H9 (cell line): Measurements from ENCODE around the gene ARNT2. TPM values are rescaled to one million over a fixed set of nuclear protein-coding genes. Genes with fewer than 3 reads are reported as not detected.

Experiments used
- DNase-seq: peaks from one replicate; pipeline ENCODE4 v3.0.0-alpha.2; 2017
- H2AFZ ChIP-seq: one replicate; pipeline ENCODE4 v1.6.1; 2013; ENCODE audit warnings: mild to moderate bottlenecking, low read length, control low read depth, moderate library complexity
- H2AK5ac ChIP-seq: 2 replicates; pipeline ENCODE4 v1.6.1; 2013; ENCODE audit warnings: low read length, control low read depth, mixed read lengths; ENCODE audit not compliant: insufficient read length
- H2BK120ac ChIP-seq: one replicate; pipeline ENCODE4 v1.6.1; 2013; ENCODE audit warnings: low read depth, mild to moderate bottlenecking, low read length, control low read depth, inconsistent platforms; ENCODE audit not compliant: poor library complexity, severe bottlenecking
- H2BK12ac ChIP-seq: 2 replicates; pipeline ENCODE4 v1.6.1; 2013; ENCODE audit warnings: low read length, control low read depth, mixed read lengths, low read depth; ENCODE audit not compliant: insufficient read length
- H2BK15ac ChIP-seq: 2 replicates; pipeline ENCODE4 v1.6.1; 2013; ENCODE audit warnings: low read depth, low read length, control low read depth
- H2BK20ac ChIP-seq: one replicate; pipeline ENCODE4 v1.6.1; 2013; ENCODE audit warnings: low read depth, mild to moderate bottlenecking, low read length, control low read depth, inconsistent platforms; ENCODE audit not compliant: poor library complexity, severe bottlenecking
- H2BK5ac ChIP-seq: 2 replicates; pipeline ENCODE4 v1.6.1; 2013; ENCODE audit warnings: low read length, control low read depth, mixed read lengths; ENCODE audit not compliant: insufficient read length
- H3K14ac ChIP-seq: 2 replicates; pipeline ENCODE4 v1.6.1; 2013; ENCODE audit warnings: low read length, control low read depth; ENCODE audit not compliant: insufficient read depth
- H3K18ac ChIP-seq: 2 replicates; pipeline ENCODE4 v1.6.1; 2013; ENCODE audit warnings: low read depth, mild to moderate bottlenecking, mixed read lengths, low read length, control low read depth; ENCODE audit not compliant: insufficient read length
- H3K23ac ChIP-seq: 2 replicates; pipeline ENCODE4 v1.6.1; 2013; ENCODE audit warnings: low read length, control low read depth, mixed read lengths, low read depth; ENCODE audit not compliant: insufficient read length
- H3K23me2 ChIP-seq: 2 replicates; pipeline ENCODE4 v1.6.1; 2013; ENCODE audit warnings: low read depth, mild to moderate bottlenecking, mixed read lengths, low read length, control low read depth; ENCODE audit not compliant: insufficient read length, poor library complexity, severe bottlenecking
- H3K27ac ChIP-seq: 2 replicates; pipeline ENCODE4 v1.5.1; 2013; ENCODE audit warnings: low read length, control low read depth, mixed read lengths, low read depth; ENCODE audit not compliant: insufficient read length
- H3K27me3 ChIP-seq: 2 replicates; pipeline ENCODE4 v1.6.1; 2013; ENCODE audit warnings: low read length, control low read depth, inconsistent platforms; ENCODE audit not compliant: insufficient read depth
- H3K4ac ChIP-seq: 2 replicates; pipeline ENCODE4 v1.6.1; 2013; ENCODE audit warnings: low read depth, mild to moderate bottlenecking, control low read depth, inconsistent platforms, low read length, moderate library complexity
- H3K4me1 ChIP-seq: 2 replicates; pipeline ENCODE4 v1.6.1; 2013; ENCODE audit warnings: low read length, control low read depth, inconsistent platforms; ENCODE audit not compliant: insufficient read depth
- H3K4me2 ChIP-seq: 2 replicates; pipeline ENCODE4 v1.6.1; 2013; ENCODE audit warnings: low read length, control low read depth, mixed read lengths; ENCODE audit not compliant: insufficient read length, insufficient read depth
- H3K56ac ChIP-seq: 2 replicates; pipeline ENCODE4 v1.6.1; 2013; ENCODE audit warnings: low read depth, mild to moderate bottlenecking, mixed read lengths, low read length, control low read depth; ENCODE audit not compliant: insufficient read length
- H3K79me1 ChIP-seq: 2 replicates; pipeline ENCODE4 v1.6.1; 2013; ENCODE audit warnings: low read depth, mild to moderate bottlenecking, moderate library complexity, low read length, control low read depth, inconsistent platforms; ENCODE audit not compliant: insufficient read depth, poor library complexity, severe bottlenecking
- H3K79me2 ChIP-seq: 2 replicates; pipeline ENCODE4 v1.6.1; 2013; ENCODE audit warnings: low read length, control low read depth, inconsistent platforms; ENCODE audit not compliant: insufficient read depth
- H3K9ac ChIP-seq: 2 replicates; pipeline ENCODE4 v1.6.1; 2013; ENCODE audit warnings: low read length, control low read depth, mixed read lengths; ENCODE audit not compliant: insufficient read length; ENCODE audit errors: extremely low read depth
- H3K9me3 ChIP-seq: one replicate; pipeline ENCODE4 v1.6.1; 2013; ENCODE audit warnings: low read depth, low read length, inconsistent platforms; ENCODE audit not compliant: control insufficient read depth
- H3T11ph ChIP-seq: one replicate; pipeline ENCODE4 v1.6.1; 2013; ENCODE audit warnings: mild to moderate bottlenecking, low read length, control low read depth, inconsistent platforms
- H4K20me1 ChIP-seq: one replicate; pipeline ENCODE4 v1.6.1; 2013; ENCODE audit not compliant: control insufficient read depth, insufficient read length, insufficient read depth
- H4K5ac ChIP-seq: 2 replicates; pipeline ENCODE4 v1.6.1; 2013; ENCODE audit warnings: low read depth, mild to moderate bottlenecking, mixed read lengths, low read length, control low read depth; ENCODE audit not compliant: insufficient read length
- H4K8ac ChIP-seq: replicated peaks from 2 replicates; pipeline ENCODE4 v1.6.1; 2013; ENCODE audit warnings: low read length, control low read depth, mixed read lengths, low read depth; ENCODE audit not compliant: insufficient read length
- H4K91ac ChIP-seq: 2 replicates; pipeline ENCODE4 v1.6.1; 2013; ENCODE audit warnings: low read depth, mild to moderate bottlenecking, moderate library complexity, mixed read lengths, low read length, control low read depth; ENCODE audit not compliant: insufficient read length
- H3K27ac Mint-ChIP-seq, 3 experiments: 2 replicates in 2 of 3; 3 replicates in 1 of 3; pipeline ENCODE4 v1.8.0; 2020 to 2021; ENCODE audit warnings: mixed read lengths in 3 of 3, mild to moderate bottlenecking in 1 of 3, moderate library complexity in 1 of 3
- H3K27me3 Mint-ChIP-seq: 2 replicates; pipeline ENCODE4 v1.8.0; 2021; ENCODE audit warnings: low read depth, mild to moderate bottlenecking, moderate library complexity, mixed read lengths
- H3K36me3 Mint-ChIP-seq, 3 experiments: 2 replicates in 2 of 3; 3 replicates in 1 of 3; pipeline ENCODE4 v1.8.0; 2020 to 2021; ENCODE audit warnings: low read depth in 3 of 3, mixed read lengths in 3 of 3; ENCODE audit not compliant: insufficient read depth in 1 of 3
- H3K4me1 Mint-ChIP-seq, 2 experiments: 2 replicates each; pipeline ENCODE4 v1.8.0; 2020; ENCODE audit warnings: mixed read lengths in 2 of 2
- H3K4me3 Mint-ChIP-seq, 2 experiments: 2 replicates in 1 of 2; 3 replicates in 1 of 2; pipeline ENCODE4 v1.8.0; 2020 to 2021; ENCODE audit warnings: mild to moderate bottlenecking in 2 of 2, mixed read lengths in 2 of 2, moderate library complexity in 1 of 2
- H3K9me3 Mint-ChIP-seq, 2 experiments: 2 replicates in 1 of 2; 3 replicates in 1 of 2; pipeline ENCODE4 v1.8.0; 2020; ENCODE audit warnings: mild to moderate bottlenecking in 2 of 2, mixed read lengths in 2 of 2, moderate library complexity in 1 of 2
- WGBS: extraction: QIAGEN DNeasy Blood & Tissue Kit; methylation state at CpG from one replicate; pipeline ENCODE4 v1.1.7; 2013; ENCODE audit warnings: missing lambda C conversion rate, low lambda C conversion rate, mixed read lengths; ENCODE audit not compliant: insufficient read length; ENCODE audit errors: extremely low coverage; 5-methylcytosine and 5-hydroxymethylcytosine counted together
- total RNA-seq: library from RNA; stranded (reverse); gene quantifications from 2 replicates; pipeline ENCODE4 v1.2.1, GENCODE V29; 2021
- TF ChIP-seq, protein P1 (sequence below): fragments of 200-600 bp; sonication (generic); conservative IDR thresholded peaks from 3 replicates; pipeline ENCODE4 v1.8.0; 2021; ENCODE audit warnings: antibody characterized with exemption, mild to moderate bottlenecking

The ARNT2 gene
- total RNA-seq, 1 experiment from 2014 or later, result 10.5 TPM

DNA sequence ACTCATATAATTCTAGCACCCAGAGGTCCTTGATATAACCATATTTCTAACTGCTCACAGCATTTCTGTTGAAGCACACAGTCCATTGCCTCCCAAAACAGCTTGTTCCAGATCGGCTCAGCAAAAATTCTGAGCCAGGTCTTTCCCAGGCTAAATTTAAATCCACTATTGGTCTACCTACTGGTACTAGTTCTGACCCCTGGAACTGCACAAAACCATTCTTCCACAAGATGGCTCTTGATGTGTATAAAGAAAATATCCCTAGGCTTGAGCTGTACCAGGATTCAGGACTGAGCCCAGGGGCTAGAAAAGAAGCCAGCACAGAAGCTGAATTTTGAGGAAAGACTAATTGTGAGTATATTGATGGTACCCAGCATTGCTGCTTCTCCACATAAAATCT is 215.5 kb downstream of the ARNT2 start:
- H3K9me3 ChIP-seq, result no peaks in the 10 kb centered on the region
- no peak for DNase-seq
- no peak overlapping the region for H2BK12ac ChIP-seq
- H3K23me2 ChIP-seq, result no peaks in the 10 kb centered on the region
- H4K20me1 ChIP-seq, result no peaks in the 10 kb centered on the region
- TF ChIP-seq, protein P1, sequence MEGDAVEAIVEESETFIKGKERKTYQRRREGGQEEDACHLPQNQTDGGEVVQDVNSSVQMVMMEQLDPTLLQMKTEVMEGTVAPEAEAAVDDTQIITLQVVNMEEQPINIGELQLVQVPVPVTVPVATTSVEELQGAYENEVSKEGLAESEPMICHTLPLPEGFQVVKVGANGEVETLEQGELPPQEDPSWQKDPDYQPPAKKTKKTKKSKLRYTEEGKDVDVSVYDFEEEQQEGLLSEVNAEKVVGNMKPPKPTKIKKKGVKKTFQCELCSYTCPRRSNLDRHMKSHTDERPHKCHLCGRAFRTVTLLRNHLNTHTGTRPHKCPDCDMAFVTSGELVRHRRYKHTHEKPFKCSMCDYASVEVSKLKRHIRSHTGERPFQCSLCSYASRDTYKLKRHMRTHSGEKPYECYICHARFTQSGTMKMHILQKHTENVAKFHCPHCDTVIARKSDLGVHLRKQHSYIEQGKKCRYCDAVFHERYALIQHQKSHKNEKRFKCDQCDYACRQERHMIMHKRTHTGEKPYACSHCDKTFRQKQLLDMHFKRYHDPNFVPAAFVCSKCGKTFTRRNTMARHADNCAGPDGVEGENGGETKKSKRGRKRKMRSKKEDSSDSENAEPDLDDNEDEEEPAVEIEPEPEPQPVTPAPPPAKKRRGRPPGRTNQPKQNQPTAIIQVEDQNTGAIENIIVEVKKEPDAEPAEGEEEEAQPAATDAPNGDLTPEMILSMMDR, result peak; percentile 18; the same call in 1 of the 3 replicates
- H3K4me3 Mint-ChIP-seq, result no peak overlapping the region
- no CpG with 5 or more reads among the region's 1 CpG for WGBS
- 0 out of 4 replicates have a peak, but pooled peaks cover 0 to 4% of the 10 kb centered on the region in 2 experiments for H3K4me1 Mint-ChIP-seq
- no peak overlapping the region for H3K18ac ChIP-seq
- no peak overlapping the region for H3K14ac ChIP-seq
- H2AFZ ChIP-seq, result no peak overlapping the region
- no peak overlapping the region for H3K9ac ChIP-seq
- no peak overlapping the region for H4K8ac ChIP-seq
- H3K27ac ChIP-seq, result no peak overlapping the region
- no peaks in the 10 kb centered on the region for H3K79me2 ChIP-seq
- peaks cover 0 to 5% (median 4%) of the 10 kb centered on the region in 3 experiments; a peak in 5 of 7 replicates for H3K36me3 Mint-ChIP-seq
- H3K27me3 Mint-ChIP-seq, result peaks cover 2% of the 10 kb centered on the region
- no peak overlapping the region for H2BK15ac ChIP-seq
- no peaks in the 10 kb centered on the region for H3K4me1 ChIP-seq
- H3K9me3 Mint-ChIP-seq, result peaks cover 12 to 14% of the 10 kb centered on the region in 2 experiments
- no peak overlapping the region for H2BK20ac ChIP-seq
- H3K27me3 ChIP-seq, result no peaks in the 10 kb centered on the region
- H4K91ac ChIP-seq, result no peak overlapping the region
- no peak overlapping the region for H2BK5ac ChIP-seq
- no peak overlapping the region for H3K4ac ChIP-seq
- H2AK5ac ChIP-seq, result no peak overlapping the region
- no peak overlapping the region for H3K23ac ChIP-seq
- H3K56ac ChIP-seq, result no peak overlapping the region
- H3T11ph ChIP-seq, result no peak overlapping the region
- no peaks in the 10 kb centered on the region for H3K79me1 ChIP-seq
- H3K27ac Mint-ChIP-seq, result no peak overlapping the region
- H3K4me2 ChIP-seq, result no peak overlapping the region
- H4K5ac ChIP-seq, result no peak overlapping the region
- H2BK120ac ChIP-seq, result no peak overlapping the region
